ENCODE results near the gene ZKSCAN8.

- TF ChIP-seq POLR2A (IDR thresholded peaks at IDR 0.05; ENCODE audit: low read length): no peak
- TF ChIP-seq GATA1 (IDR thresholded peaks at IDR 0.05; ENCODE audit: low read depth, low read length): no peak
Measured at GRCh38 chr6:28154357-28154756, 12.7 kb downstream of the ZKSCAN8 start.
